GM12878 (cell line): ENCODE measurements around the gene APLP2. TPM values are rescaled to one million over a fixed set of nuclear protein-coding genes. Genes with fewer than 3 reads are reported as not detected.

Experiments used
- BRCA1 ChIP-seq: IDR thresholded peaks from 2 replicates; pipeline ENCODE4 v1.6.1; 2011; ENCODE audit warnings: low read depth, low read length, improper control_type of control experiment
- CEBPB ChIP-seq, 2 experiments: fragments of 150-350 bp in 1 of 2; IDR thresholded peaks; 2 replicates each; pipeline ENCODE4 v1.6.1; 2012 to 2014; ENCODE audit warnings: low read depth in 2 of 2, low read length in 2 of 2, borderline replicate concordance in 1 of 2, inconsistent platforms in 1 of 2
- CREB1 ChIP-seq: IDR thresholded peaks from 2 replicates; pipeline ENCODE4 v1.6.1; 2012; ENCODE audit warnings: low read depth, mild to moderate bottlenecking, inconsistent platforms
- DPF2 ChIP-seq: fragments of 450-650 bp; IDR thresholded peaks from 2 replicates; pipeline ENCODE4 v1.6.1; 2017; ENCODE audit warnings: mild to moderate bottlenecking
- FOXM1 ChIP-seq: IDR thresholded peaks from 2 replicates; pipeline ENCODE4 v1.6.1; 2012; ENCODE audit warnings: low read depth, mild to moderate bottlenecking, inconsistent platforms, low read length, moderate library complexity
- GABPA ChIP-seq: IDR thresholded peaks from 2 replicates; pipeline ENCODE4 v1.6.1; 2014; ENCODE audit warnings: antibody characterized with exemption, low read depth, mild to moderate bottlenecking, inconsistent platforms
- HDAC6 ChIP-seq: fragments of 200-600 bp; sonication (generic); IDR thresholded peaks from one replicate; pipeline ENCODE4 v1.8.0; 2017; ENCODE audit warnings: antibody characterized with exemption; ENCODE audit not compliant: unreplicated experiment
- IKZF2 ChIP-seq, 2 experiments: fragments of 450-650 bp; IDR thresholded peaks; 2 replicates each; pipeline ENCODE4 v1.6.1; 2017; ENCODE audit warnings: mild to moderate bottlenecking in 2 of 2, moderate library complexity in 2 of 2
- KLF5 ChIP-seq: fragments of 450-650 bp; IDR thresholded peaks from 2 replicates; pipeline ENCODE4 v1.6.1; 2014; ENCODE audit warnings: mild to moderate bottlenecking; ENCODE audit not compliant: partially characterized antibody
- MEF2B ChIP-seq: fragments of 450-650 bp; IDR thresholded peaks from 2 replicates; pipeline ENCODE4 v1.6.1; 2018; ENCODE audit warnings: mild to moderate bottlenecking, moderate library complexity; ENCODE audit not compliant: partially characterized antibody, poor library complexity, severe bottlenecking
- MYC ChIP-seq: IDR thresholded peaks from 2 replicates; pipeline ENCODE4 v1.6.1; 2011; ENCODE audit warnings: mild to moderate bottlenecking, low read length, moderate library complexity, inconsistent platforms; ENCODE audit not compliant: insufficient read depth, insufficient replicate concordance, insufficient read length, severe bottlenecking
- NFXL1 ChIP-seq: fragments of 450-650 bp; IDR thresholded peaks from 2 replicates; pipeline ENCODE4 v1.6.1; 2017; ENCODE audit warnings: antibody characterized with exemption, mild to moderate bottlenecking, borderline replicate concordance
- PAX5 ChIP-seq: IDR thresholded peaks from 2 replicates; pipeline ENCODE4 v1.6.1; 2011; ENCODE audit warnings: low read depth, low read length, borderline replicate concordance
- PML ChIP-seq: IDR thresholded peaks from 2 replicates; pipeline ENCODE4 v1.6.1; 2012; ENCODE audit warnings: low read length, inconsistent platforms
- POLR2A ChIP-seq: IDR thresholded peaks from 2 replicates; pipeline ENCODE4 v1.6.1; 2011; ENCODE audit warnings: low read depth, mild to moderate bottlenecking, low read length
- POU2F2 ChIP-seq: IDR thresholded peaks from 3 replicates; pipeline ENCODE4 v1.6.1; 2011; ENCODE audit warnings: low read depth, mild to moderate bottlenecking, low read length, borderline replicate concordance
- RUNX3 ChIP-seq: IDR thresholded peaks from 2 replicates; pipeline ENCODE4 v1.6.1; 2012; ENCODE audit warnings: low read length, inconsistent platforms
- STAT3 ChIP-seq: IDR thresholded peaks from 2 replicates; pipeline ENCODE4 v1.6.1; 2011; ENCODE audit warnings: low read depth, low read length, improper control_type of control experiment
- polyA plus RNA-seq, 11 experiments: library from polyadenylated mRNA; depleted of rRNA in 4 of 11; unstranded in 6 of 11; stranded (reverse) in 5 of 11; fragments of >200 nt; fragmentation: Nextera tagmentation in 4 of 11; fragmentation: Illumina TruSeq in 1 of 11; extraction: Ambion mirVana in 4 of 11; extraction: Trizol in 1 of 11; gene quantifications; 1 replicate in 1 of 11; 2 replicates in 10 of 11; pipeline versions ENCODE4 v1.2.1 to v1.2.3, GENCODE V29; 2011 to 2016; ENCODE audit warnings: inconsistent platforms in 2 of 11, missing spikeins in 2 of 11, low read depth in 1 of 11
- total RNA-seq, 4 experiments: library from RNA; depleted of rRNA in 3 of 4; stranded (reverse); fragments of >200 nt in 3 of 4; fragmentation: Illumina TruSeq in 1 of 4; extraction: Trizol in 1 of 4; gene quantifications; 2 replicates each; pipeline versions ENCODE4 v1.2.1 to v1.2.3, GENCODE V29; 2013 to 2021
- TF ChIP-seq, protein P1 (sequence below): fragments of 450-650 bp; IDR thresholded peaks from 2 replicates; pipeline ENCODE4 v1.6.1; 2016; ENCODE audit warnings: mild to moderate bottlenecking
- TF ChIP-seq, protein P2 (sequence below): fragments of 450-650 bp; IDR thresholded peaks from 2 replicates; pipeline ENCODE4 v1.6.1; 2017; ENCODE audit warnings: mild to moderate bottlenecking, moderate library complexity
- TF ChIP-seq, protein P3 (sequence below): fragments of 450-650 bp; IDR thresholded peaks from 2 replicates; pipeline ENCODE4 v1.6.1; 2016; ENCODE audit warnings: mild to moderate bottlenecking
- TF ChIP-seq, protein P4 (sequence below): fragments of 150-350 bp; IDR thresholded peaks from 2 replicates; pipeline ENCODE4 v1.6.1; 2014; ENCODE audit warnings: mild to moderate bottlenecking, low read depth, low read length

Gene APLP2
- total and polyA plus RNA-seq, 10 of the 15 experiments (the other 5 are each of a cell fraction or from before 2014, with no cell fraction given), result 2.3 to 38.8 (median 21.3) TPM

DNA sequence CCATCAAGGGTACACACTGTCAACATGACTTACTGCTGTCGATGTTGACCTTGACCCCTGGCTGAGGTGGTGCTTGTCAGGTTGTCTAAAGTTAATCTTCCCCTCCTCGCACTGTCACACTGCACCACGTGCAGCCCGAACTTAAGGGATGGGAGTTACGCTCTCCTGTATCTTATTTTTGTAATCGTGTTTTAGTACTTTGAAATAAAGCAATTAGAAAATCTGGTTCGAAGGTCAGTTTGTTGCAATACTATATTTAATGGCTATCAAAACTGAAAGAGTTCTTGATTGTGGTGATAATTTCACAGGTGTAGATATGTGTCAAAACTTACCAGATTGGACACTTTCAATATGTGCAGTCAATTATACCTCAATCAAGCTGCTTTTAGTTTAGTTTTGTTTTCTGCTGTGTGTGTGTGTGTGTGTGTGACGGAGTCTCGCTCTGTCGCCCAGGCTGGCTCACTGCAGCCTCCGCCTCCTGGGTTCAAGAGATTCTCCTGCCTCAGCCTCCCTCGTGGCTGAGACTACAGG is 79.2 kb downstream of the APLP2 start (continued):
- TF ChIP-seq PML, result no peak
- TF ChIP-seq CEBPB (IDR thresholded peaks at IDR 0.05; ENCODE audit: borderline replicate concordance in 1 of 2, low read depth in 2 of 2, low read length in 2 of 2), result no peak
- TF ChIP-seq STAT3, result no peak
- TF ChIP-seq POU2F2, result no peak
- peak; percentile 31; the same call in 1 of the 2 replicates for TF ChIP-seq RUNX3
- TF ChIP-seq GABPA, result no peak
- no peak for TF ChIP-seq CREB1
- TF ChIP-seq IKZF2 (IDR thresholded peaks at IDR 0.05), result 0 out of 4 replicates have a peak, but pooled peaks of 1 of the 2 experiments have one; percentile 16
- TF ChIP-seq HDAC6, result no peak
- TF ChIP-seq, protein P1, sequence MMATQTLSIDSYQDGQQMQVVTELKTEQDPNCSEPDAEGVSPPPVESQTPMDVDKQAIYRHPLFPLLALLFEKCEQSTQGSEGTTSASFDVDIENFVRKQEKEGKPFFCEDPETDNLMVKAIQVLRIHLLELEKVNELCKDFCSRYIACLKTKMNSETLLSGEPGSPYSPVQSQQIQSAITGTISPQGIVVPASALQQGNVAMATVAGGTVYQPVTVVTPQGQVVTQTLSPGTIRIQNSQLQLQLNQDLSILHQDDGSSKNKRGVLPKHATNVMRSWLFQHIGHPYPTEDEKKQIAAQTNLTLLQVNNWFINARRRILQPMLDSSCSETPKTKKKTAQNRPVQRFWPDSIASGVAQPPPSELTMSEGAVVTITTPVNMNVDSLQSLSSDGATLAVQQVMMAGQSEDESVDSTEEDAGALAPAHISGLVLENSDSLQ, result peak; percentile 40; the same call in 1 of the 2 replicates
- TF ChIP-seq, protein P2, sequence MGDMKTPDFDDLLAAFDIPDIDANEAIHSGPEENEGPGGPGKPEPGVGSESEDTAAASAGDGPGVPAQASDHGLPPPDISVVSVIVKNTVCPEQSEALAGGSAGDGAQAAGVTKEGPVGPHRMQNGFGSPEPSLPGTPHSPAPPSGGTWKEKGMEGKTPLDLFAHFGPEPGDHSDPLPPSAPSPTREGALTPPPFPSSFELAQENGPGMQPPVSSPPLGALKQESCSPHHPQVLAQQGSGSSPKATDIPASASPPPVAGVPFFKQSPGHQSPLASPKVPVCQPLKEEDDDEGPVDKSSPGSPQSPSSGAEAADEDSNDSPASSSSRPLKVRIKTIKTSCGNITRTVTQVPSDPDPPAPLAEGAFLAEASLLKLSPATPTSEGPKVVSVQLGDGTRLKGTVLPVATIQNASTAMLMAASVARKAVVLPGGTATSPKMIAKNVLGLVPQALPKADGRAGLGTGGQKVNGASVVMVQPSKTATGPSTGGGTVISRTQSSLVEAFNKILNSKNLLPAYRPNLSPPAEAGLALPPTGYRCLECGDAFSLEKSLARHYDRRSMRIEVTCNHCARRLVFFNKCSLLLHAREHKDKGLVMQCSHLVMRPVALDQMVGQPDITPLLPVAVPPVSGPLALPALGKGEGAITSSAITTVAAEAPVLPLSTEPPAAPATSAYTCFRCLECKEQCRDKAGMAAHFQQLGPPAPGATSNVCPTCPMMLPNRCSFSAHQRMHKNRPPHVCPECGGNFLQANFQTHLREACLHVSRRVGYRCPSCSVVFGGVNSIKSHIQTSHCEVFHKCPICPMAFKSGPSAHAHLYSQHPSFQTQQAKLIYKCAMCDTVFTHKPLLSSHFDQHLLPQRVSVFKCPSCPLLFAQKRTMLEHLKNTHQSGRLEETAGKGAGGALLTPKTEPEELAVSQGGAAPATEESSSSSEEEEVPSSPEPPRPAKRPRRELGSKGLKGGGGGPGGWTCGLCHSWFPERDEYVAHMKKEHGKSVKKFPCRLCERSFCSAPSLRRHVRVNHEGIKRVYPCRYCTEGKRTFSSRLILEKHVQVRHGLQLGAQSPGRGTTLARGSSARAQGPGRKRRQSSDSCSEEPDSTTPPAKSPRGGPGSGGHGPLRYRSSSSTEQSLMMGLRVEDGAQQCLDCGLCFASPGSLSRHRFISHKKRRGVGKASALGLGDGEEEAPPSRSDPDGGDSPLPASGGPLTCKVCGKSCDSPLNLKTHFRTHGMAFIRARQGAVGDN, result no peak
- TF ChIP-seq KLF5, result no peak
- TF ChIP-seq MEF2B, result peak; percentile 16
- TF ChIP-seq MYC, result no peak
- TF ChIP-seq POLR2A, result no peak
- 0 out of 2 replicates have a peak, but pooled peaks have one; percentile 28 for TF ChIP-seq PAX5
- TF ChIP-seq, protein P3, sequence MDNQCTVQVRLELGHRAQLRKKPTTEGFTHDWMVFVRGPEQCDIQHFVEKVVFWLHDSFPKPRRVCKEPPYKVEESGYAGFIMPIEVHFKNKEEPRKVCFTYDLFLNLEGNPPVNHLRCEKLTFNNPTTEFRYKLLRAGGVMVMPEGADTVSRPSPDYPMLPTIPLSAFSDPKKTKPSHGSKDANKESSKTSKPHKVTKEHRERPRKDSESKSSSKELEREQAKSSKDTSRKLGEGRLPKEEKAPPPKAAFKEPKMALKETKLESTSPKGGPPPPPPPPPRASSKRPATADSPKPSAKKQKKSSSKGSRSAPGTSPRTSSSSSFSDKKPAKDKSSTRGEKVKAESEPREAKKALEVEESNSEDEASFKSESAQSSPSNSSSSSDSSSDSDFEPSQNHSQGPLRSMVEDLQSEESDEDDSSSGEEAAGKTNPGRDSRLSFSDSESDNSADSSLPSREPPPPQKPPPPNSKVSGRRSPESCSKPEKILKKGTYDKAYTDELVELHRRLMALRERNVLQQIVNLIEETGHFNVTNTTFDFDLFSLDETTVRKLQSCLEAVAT, result peak; percentile 66
- TF ChIP-seq NFXL1, result no peak
- TF ChIP-seq DPF2, result 0 out of 2 replicates have a peak, but pooled peaks have one; percentile 35
- no peak for TF ChIP-seq BRCA1
- TF ChIP-seq, protein P4, sequence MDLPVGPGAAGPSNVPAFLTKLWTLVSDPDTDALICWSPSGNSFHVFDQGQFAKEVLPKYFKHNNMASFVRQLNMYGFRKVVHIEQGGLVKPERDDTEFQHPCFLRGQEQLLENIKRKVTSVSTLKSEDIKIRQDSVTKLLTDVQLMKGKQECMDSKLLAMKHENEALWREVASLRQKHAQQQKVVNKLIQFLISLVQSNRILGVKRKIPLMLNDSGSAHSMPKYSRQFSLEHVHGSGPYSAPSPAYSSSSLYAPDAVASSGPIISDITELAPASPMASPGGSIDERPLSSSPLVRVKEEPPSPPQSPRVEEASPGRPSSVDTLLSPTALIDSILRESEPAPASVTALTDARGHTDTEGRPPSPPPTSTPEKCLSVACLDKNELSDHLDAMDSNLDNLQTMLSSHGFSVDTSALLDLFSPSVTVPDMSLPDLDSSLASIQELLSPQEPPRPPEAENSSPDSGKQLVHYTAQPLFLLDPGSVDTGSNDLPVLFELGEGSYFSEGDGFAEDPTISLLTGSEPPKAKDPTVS, result no peak
- no peak for TF ChIP-seq FOXM1
